GM23338 (cell line): Measurements from ENCODE around the gene CEACAM5. TPM values are rescaled to one million over a fixed set of nuclear protein-coding genes. Genes with fewer than 3 reads are reported as not detected.

Source experiments
- ATAC-seq: fragments of 200-7000 bp; cut with Tn5 transposase; 3 replicates; pipeline ENCODE4 v1.9.1; 2020
- DNase-seq: peaks from one replicate; pipeline ENCODE4 v3.0.0-alpha.2; 2015; ENCODE audit warnings: low spot score
- H2AFZ ChIP-seq: fragments of 200-600 bp; sonication (generic); 2 replicates; pipeline ENCODE4 v1.8.0; 2016; ENCODE audit warnings: antibody characterized with exemption, mild to moderate bottlenecking, moderate library complexity
- H3F3A ChIP-seq: fragments of 200-600 bp; sonication (generic); replicated peaks from 2 replicates; pipeline ENCODE4 v1.8.0; 2017; ENCODE audit warnings: antibody characterized with exemption, mixed run types, low read depth
- H3K27ac ChIP-seq: fragments of 200-600 bp; sonication (generic); 2 replicates; pipeline ENCODE4 v1.6.1; 2016; ENCODE audit warnings: low read depth
- H3K27me3 ChIP-seq: fragments of 200-600 bp; sonication (generic); 2 replicates; pipeline ENCODE4 v1.8.0; 2016; ENCODE audit warnings: mild to moderate bottlenecking, mixed run types, moderate library complexity; ENCODE audit not compliant: insufficient read depth
- H3K36me3 ChIP-seq: fragments of 200-600 bp; sonication (generic); 2 replicates; pipeline ENCODE4 v1.8.0; 2016; ENCODE audit warnings: mild to moderate bottlenecking; ENCODE audit not compliant: insufficient read depth
- H3K4me1 ChIP-seq: fragments of 200-600 bp; sonication (generic); 2 replicates; pipeline ENCODE4 v1.8.0; 2016; ENCODE audit warnings: mild to moderate bottlenecking, moderate library complexity; ENCODE audit not compliant: insufficient read depth
- H3K4me2 ChIP-seq: fragments of 200-600 bp; sonication (generic); 2 replicates; pipeline ENCODE4 v1.7.1; 2017; ENCODE audit warnings: mixed run types
- H3K4me3 ChIP-seq: fragments of 200-600 bp; sonication (generic); 2 replicates; pipeline ENCODE4 v1.6.1; 2016; ENCODE audit warnings: mixed run types
- H3K79me2 ChIP-seq: fragments of 200-600 bp; sonication (generic); replicated peaks from 2 replicates; pipeline ENCODE4 v1.8.0; 2017; ENCODE audit warnings: mild to moderate bottlenecking; ENCODE audit not compliant: insufficient read depth
- H3K9me2 ChIP-seq: fragments of 200-600 bp; sonication (generic); 2 replicates; pipeline ENCODE4 v1.8.0; 2017; ENCODE audit not compliant: insufficient read depth
- H4K20me1 ChIP-seq: fragments of 200-600 bp; sonication (generic); replicated peaks from 2 replicates; pipeline ENCODE4 v1.8.0; 2017; ENCODE audit warnings: mild to moderate bottlenecking; ENCODE audit not compliant: insufficient read depth
- H3K27ac Mint-ChIP-seq: 2 replicates; pipeline ENCODE4 v1.8.0; 2020; ENCODE audit warnings: inconsistent platforms, mild to moderate bottlenecking, moderate library complexity, mixed read lengths
- H3K27me3 Mint-ChIP-seq: 3 replicates; pipeline ENCODE4 v1.8.0; 2022; ENCODE audit warnings: low read depth, mild to moderate bottlenecking, moderate library complexity, mixed read lengths, inconsistent platforms; ENCODE audit not compliant: insufficient read depth, poor library complexity
- H3K36me3 Mint-ChIP-seq: 3 replicates; pipeline ENCODE4 v1.8.0; 2021; ENCODE audit warnings: low read depth, mild to moderate bottlenecking, inconsistent platforms, moderate library complexity, mixed read lengths
- H3K4me1 Mint-ChIP-seq: 3 replicates; pipeline ENCODE4 v1.8.0; 2020; ENCODE audit warnings: mild to moderate bottlenecking, inconsistent platforms, mixed read lengths
- H3K4me3 Mint-ChIP-seq: 3 replicates; pipeline ENCODE4 v1.8.0; 2021; ENCODE audit warnings: moderate library complexity, mild to moderate bottlenecking, inconsistent platforms, mixed read lengths
- H3K9me3 Mint-ChIP-seq: 3 replicates; pipeline ENCODE4 v1.8.0; 2020; ENCODE audit warnings: moderate library complexity, mild to moderate bottlenecking, inconsistent platforms, mixed read lengths
- CREB1 ChIP-seq: fragments of 250-450 bp; sonication (Bioruptor Pico); IDR thresholded peaks from 2 replicates; pipeline ENCODE4 v1.5.0; 2020; ENCODE audit warnings: low read depth, mild to moderate bottlenecking, moderate library complexity
- EZH2 ChIP-seq: fragments of 200-600 bp; sonication (generic); IDR thresholded peaks from one replicate; pipeline ENCODE4 v1.8.0; 2017; ENCODE audit warnings: antibody characterized with exemption, mild to moderate bottlenecking, low read depth; ENCODE audit not compliant: unreplicated experiment
- EZH2phosphoT487 ChIP-seq: fragments of 200-600 bp; sonication (generic); IDR thresholded peaks from one replicate; pipeline ENCODE4 v1.8.1; 2018; ENCODE audit warnings: antibody characterized with exemption; ENCODE audit not compliant: unreplicated experiment
- JUNB ChIP-seq: IDR thresholded peaks from one replicate; pipeline ENCODE4 v1.6.1; 2016; ENCODE audit warnings: antibody characterized with exemption; ENCODE audit not compliant: unreplicated experiment
- NANOG ChIP-seq: IDR thresholded peaks from 2 replicates; pipeline ENCODE4 v1.6.1; 2016; ENCODE audit warnings: antibody characterized with exemption, borderline replicate concordance
- POLR2AphosphoS5 ChIP-seq: IDR thresholded peaks from 2 replicates; pipeline ENCODE4 v1.6.1; 2016; ENCODE audit warnings: antibody characterized with exemption, low read depth
- STAT1 ChIP-seq: IDR thresholded peaks from one replicate; pipeline ENCODE4 v1.6.1; 2016; ENCODE audit warnings: antibody characterized with exemption; ENCODE audit not compliant: unreplicated experiment
- ZNF114 ChIP-seq: fragments of 250-450 bp; sonication (Bioruptor Pico); IDR thresholded peaks from 2 replicates; pipeline ENCODE4 v1.5.0; 2020; ENCODE audit warnings: mild to moderate bottlenecking, moderate library complexity
- ZNF331 ChIP-seq: fragments of 250-450 bp; sonication (Bioruptor Pico); IDR thresholded peaks from 2 replicates; pipeline ENCODE4 v1.5.0; 2020; ENCODE audit warnings: low read depth, mild to moderate bottlenecking, moderate library complexity
- polyA plus RNA-seq: library from polyadenylated mRNA; unstranded; fragments of >200 nt; fragmentation: Nextera tagmentation; extraction: Ambion mirVana; gene quantifications from 2 replicates; pipeline ENCODE4 v1.2.1, GENCODE V29; 2016
- total RNA-seq: library from RNA; depleted of rRNA; stranded (reverse); fragments of >200 nt; shearing (Covaris generic); gene quantifications from 2 replicates; pipeline ENCODE4 v1.2.3, GENCODE V29; 2014
- TF ChIP-seq, protein P1 (sequence below), 2 experiments: fragments of 200-600 bp in 1 of 2; sonication (generic) in 1 of 2; conservative IDR thresholded peaks; 2 replicates each; pipeline versions ENCODE4 v1.5.1 to v1.6.1; 2016 to 2017; ENCODE audit warnings: antibody characterized with exemption in 2 of 2, low read depth in 2 of 2, mild to moderate bottlenecking in 2 of 2, moderate library complexity in 1 of 2
- TF ChIP-seq, protein P2 (sequence below): IDR thresholded peaks from 2 replicates; pipeline ENCODE4 v1.6.1; 2016; ENCODE audit warnings: antibody characterized with exemption
- TF ChIP-seq, protein P3 (sequence below): fragments of 250-450 bp; sonication (Bioruptor Pico); IDR thresholded peaks from 2 replicates; pipeline ENCODE4 v1.5.0; 2020; ENCODE audit warnings: mild to moderate bottlenecking, moderate library complexity
- TF ChIP-seq, protein P4 (sequence below): IDR thresholded peaks from one replicate; pipeline ENCODE4 v1.6.1; 2018; ENCODE audit warnings: antibody characterized with exemption; ENCODE audit not compliant: unreplicated experiment

CEACAM5 gene
- total and polyA plus RNA-seq, 2 experiments from 2014 or later: not detected

DNA sequence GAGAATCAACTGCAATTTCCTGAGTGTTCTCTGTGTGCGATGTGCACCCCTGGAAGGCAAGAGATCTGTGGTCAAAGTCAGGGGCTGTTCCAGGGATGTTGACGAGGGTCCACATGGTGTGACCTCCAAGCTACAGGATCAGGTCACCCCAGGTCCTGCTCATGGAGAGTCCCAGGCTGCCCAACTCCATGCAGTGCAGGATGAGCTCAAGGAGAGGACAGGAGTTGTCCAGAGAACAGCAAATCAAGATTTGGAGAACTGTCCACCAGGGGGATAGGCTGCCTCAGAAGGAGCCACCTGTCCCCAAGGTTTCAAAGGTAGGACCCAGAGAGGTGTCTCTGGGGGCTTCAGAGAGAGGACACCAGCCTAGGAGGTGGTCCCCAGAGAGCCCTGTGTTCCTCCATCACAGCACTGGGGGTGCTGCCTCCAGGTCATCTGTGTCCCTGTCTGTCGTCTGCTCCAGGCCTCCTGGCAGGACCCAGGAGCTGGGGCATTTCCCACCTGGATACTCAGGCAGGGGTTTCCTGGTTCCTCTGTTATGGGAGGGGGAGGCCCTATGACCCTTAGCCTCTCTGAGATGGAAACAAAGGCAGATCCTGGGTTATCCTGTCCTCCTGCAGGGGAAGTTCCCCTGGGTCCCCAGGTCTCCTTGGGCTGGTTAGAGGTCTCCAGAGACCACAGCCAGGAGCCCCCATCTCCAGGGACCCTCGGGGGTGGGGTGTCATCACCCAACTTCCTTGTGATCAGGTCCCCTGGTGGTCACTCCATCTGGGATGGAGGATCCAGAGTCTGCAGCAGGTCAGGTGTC lies 18.2 kb upstream of the CEACAM5 start:
- no peak overlapping the region for H3K4me3 Mint-ChIP-seq
- peaks cover 8% of the 10 kb centered on the region; the same call in 2 of the 3 replicates for H3K4me1 Mint-ChIP-seq
- Histone ChIP-seq H3K79me2 (no peaks in the 10 kb centered on the region), H3K4me2 (no peak overlapping the region), H3K36me3 (no peaks in the 10 kb centered on the region), H2AFZ (no peak overlapping the region), H3K4me1 (peaks cover 4% of the 10 kb centered on the region; the same call in 1 of the 2 replicates), H4K20me1 (no peaks in the 10 kb centered on the region), H3K27ac (no peak overlapping the region), H3K4me3 (no peak overlapping the region), H3K27me3 (peaks cover 10% of the 10 kb centered on the region), H3K9me2 (no peaks in the 10 kb centered on the region), H3F3A (no peaks in the 10 kb centered on the region)
- H3K27ac Mint-ChIP-seq: no peak overlapping the region
- TF ChIP-seq EZH2phosphoT487 (no peak), STAT1 (no peak), ZNF331 (CRISPR knock-in tag) (no peak), CREB1 (CRISPR knock-in tag) (no peak), POLR2AphosphoS5 (no peak), EZH2 (no peak), JUNB (no peak), NANOG (no peak), ZNF114 (CRISPR knock-in tag) (no peak)
- TF ChIP-seq, protein P1, sequence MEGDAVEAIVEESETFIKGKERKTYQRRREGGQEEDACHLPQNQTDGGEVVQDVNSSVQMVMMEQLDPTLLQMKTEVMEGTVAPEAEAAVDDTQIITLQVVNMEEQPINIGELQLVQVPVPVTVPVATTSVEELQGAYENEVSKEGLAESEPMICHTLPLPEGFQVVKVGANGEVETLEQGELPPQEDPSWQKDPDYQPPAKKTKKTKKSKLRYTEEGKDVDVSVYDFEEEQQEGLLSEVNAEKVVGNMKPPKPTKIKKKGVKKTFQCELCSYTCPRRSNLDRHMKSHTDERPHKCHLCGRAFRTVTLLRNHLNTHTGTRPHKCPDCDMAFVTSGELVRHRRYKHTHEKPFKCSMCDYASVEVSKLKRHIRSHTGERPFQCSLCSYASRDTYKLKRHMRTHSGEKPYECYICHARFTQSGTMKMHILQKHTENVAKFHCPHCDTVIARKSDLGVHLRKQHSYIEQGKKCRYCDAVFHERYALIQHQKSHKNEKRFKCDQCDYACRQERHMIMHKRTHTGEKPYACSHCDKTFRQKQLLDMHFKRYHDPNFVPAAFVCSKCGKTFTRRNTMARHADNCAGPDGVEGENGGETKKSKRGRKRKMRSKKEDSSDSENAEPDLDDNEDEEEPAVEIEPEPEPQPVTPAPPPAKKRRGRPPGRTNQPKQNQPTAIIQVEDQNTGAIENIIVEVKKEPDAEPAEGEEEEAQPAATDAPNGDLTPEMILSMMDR (conservative IDR thresholded peaks at IDR 0.05; ENCODE audit: low read depth in 2 of 2): no peak
- TF ChIP-seq, protein P2, sequence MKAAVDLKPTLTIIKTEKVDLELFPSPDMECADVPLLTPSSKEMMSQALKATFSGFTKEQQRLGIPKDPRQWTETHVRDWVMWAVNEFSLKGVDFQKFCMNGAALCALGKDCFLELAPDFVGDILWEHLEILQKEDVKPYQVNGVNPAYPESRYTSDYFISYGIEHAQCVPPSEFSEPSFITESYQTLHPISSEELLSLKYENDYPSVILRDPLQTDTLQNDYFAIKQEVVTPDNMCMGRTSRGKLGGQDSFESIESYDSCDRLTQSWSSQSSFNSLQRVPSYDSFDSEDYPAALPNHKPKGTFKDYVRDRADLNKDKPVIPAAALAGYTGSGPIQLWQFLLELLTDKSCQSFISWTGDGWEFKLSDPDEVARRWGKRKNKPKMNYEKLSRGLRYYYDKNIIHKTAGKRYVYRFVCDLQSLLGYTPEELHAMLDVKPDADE: no peak
- TF ChIP-seq, protein P3, sequence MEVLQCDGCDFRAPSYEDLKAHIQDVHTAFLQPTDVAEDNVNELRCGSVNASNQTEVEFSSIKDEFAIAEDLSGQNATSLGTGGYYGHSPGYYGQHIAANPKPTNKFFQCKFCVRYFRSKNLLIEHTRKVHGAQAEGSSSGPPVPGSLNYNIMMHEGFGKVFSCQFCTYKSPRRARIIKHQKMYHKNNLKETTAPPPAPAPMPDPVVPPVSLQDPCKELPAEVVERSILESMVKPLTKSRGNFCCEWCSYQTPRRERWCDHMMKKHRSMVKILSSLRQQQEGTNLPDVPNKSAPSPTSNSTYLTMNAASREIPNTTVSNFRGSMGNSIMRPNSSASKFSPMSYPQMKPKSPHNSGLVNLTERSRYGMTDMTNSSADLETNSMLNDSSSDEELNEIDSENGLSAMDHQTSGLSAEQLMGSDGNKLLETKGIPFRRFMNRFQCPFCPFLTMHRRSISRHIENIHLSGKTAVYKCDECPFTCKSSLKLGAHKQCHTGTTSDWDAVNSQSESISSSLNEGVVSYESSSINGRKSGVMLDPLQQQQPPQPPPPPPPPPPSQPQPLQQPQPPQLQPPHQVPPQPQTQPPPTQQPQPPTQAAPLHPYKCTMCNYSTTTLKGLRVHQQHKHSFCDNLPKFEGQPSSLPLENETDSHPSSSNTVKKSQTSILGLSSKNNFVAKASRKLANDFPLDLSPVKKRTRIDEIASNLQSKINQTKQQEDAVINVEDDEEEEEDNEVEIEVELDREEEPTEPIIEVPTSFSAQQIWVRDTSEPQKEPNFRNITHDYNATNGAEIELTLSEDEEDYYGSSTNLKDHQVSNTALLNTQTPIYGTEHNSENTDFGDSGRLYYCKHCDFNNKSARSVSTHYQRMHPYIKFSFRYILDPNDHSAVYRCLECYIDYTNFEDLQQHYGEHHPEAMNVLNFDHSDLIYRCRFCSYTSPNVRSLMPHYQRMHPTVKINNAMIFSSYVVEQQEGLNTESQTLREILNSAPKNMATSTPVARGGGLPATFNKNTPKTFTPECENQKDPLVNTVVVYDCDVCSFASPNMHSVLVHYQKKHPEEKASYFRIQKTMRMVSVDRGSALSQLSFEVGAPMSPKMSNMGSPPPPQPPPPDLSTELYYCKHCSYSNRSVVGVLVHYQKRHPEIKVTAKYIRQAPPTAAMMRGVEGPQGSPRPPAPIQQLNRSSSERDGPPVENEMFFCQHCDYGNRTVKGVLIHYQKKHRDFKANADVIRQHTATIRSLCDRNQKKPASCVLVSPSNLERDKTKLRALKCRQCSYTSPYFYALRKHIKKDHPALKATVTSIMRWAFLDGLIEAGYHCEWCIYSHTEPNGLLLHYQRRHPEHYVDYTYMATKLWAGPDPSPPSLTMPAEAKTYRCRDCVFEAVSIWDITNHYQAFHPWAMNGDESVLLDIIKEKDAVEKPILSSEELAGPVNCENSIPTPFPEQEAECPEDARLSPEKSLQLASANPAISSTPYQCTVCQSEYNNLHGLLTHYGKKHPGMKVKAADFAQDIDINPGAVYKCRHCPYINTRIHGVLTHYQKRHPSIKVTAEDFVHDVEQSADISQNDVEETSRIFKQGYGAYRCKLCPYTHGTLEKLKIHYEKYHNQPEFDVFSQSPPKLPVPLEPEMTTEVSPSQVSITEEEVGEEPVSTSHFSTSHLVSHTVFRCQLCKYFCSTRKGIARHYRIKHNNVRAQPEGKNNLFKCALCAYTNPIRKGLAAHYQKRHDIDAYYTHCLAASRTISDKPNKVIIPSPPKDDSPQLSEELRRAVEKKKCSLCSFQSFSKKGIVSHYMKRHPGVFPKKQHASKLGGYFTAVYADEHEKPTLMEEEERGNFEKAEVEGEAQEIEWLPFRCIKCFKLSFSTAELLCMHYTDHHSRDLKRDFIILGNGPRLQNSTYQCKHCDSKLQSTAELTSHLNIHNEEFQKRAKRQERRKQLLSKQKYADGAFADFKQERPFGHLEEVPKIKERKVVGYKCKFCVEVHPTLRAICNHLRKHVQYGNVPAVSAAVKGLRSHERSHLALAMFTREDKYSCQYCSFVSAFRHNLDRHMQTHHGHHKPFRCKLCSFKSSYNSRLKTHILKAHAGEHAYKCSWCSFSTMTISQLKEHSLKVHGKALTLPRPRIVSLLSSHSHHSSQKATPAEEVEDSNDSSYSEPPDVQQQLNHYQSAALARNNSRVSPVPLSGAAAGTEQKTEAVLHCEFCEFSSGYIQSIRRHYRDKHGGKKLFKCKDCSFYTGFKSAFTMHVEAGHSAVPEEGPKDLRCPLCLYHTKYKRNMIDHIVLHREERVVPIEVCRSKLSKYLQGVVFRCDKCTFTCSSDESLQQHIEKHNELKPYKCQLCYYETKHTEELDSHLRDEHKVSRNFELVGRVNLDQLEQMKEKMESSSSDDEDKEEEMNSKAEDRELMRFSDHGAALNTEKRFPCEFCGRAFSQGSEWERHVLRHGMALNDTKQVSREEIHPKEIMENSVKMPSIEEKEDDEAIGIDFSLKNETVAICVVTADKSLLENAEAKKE (CRISPR knock-in tag): no peak
- TF ChIP-seq, protein P4, sequence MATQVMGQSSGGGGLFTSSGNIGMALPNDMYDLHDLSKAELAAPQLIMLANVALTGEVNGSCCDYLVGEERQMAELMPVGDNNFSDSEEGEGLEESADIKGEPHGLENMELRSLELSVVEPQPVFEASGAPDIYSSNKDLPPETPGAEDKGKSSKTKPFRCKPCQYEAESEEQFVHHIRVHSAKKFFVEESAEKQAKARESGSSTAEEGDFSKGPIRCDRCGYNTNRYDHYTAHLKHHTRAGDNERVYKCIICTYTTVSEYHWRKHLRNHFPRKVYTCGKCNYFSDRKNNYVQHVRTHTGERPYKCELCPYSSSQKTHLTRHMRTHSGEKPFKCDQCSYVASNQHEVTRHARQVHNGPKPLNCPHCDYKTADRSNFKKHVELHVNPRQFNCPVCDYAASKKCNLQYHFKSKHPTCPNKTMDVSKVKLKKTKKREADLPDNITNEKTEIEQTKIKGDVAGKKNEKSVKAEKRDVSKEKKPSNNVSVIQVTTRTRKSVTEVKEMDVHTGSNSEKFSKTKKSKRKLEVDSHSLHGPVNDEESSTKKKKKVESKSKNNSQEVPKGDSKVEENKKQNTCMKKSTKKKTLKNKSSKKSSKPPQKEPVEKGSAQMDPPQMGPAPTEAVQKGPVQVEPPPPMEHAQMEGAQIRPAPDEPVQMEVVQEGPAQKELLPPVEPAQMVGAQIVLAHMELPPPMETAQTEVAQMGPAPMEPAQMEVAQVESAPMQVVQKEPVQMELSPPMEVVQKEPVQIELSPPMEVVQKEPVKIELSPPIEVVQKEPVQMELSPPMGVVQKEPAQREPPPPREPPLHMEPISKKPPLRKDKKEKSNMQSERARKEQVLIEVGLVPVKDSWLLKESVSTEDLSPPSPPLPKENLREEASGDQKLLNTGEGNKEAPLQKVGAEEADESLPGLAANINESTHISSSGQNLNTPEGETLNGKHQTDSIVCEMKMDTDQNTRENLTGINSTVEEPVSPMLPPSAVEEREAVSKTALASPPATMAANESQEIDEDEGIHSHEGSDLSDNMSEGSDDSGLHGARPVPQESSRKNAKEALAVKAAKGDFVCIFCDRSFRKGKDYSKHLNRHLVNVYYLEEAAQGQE: no peak
- H3K36me3 Mint-ChIP-seq: no peaks in the 10 kb centered on the region
- peak; percentile 10 for DNase-seq
- no peak for ATAC-seq
- peaks cover 4% of the 10 kb centered on the region for H3K27me3 Mint-ChIP-seq
- no peaks in the 10 kb centered on the region for H3K9me3 Mint-ChIP-seq
